GM04503 (cell line): ENCODE measurements around the gene TMEM184A.

Experiments used
- DNase-seq: peaks from one replicate; pipeline ENCODE4 v3.0.0-alpha.2; 2012; ENCODE audit warnings: low read depth

The TMEM184A gene

GRCh38 chr7:1555813-1556543 lies at the start of gene TMEM184A:
TMEM184A (minus strand) TSS chr7:1556205; CDS start chr7:1555484, 721 bp downstream.
- DNase-seq: no peak

DNA sequence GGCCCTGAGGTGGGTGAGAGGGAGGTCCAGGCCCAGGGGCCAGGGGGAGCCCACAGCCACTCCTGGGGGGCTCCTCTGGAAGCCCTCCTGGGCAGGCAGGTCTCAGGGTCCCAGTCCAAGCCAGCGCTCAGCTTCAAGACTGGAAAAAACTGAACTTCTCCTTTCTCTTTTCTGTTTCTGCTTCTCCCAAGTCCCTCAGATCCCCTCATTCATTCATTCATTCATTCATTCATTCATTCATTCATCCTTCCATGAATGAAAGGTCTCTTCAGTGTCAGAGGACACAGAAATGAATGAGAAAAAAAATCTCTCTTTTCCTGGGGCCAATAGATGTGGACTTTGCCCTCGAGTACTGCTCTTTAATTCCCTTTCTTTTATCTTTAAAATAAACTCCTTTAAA lies 48.4 kb upstream of the TMEM184A start:
- DNase-seq: no peak

GRCh38 chr7:1603346-1604225 lies 47.6 kb upstream of the TMEM184A start:
- no peak for DNase-seq

DNA sequence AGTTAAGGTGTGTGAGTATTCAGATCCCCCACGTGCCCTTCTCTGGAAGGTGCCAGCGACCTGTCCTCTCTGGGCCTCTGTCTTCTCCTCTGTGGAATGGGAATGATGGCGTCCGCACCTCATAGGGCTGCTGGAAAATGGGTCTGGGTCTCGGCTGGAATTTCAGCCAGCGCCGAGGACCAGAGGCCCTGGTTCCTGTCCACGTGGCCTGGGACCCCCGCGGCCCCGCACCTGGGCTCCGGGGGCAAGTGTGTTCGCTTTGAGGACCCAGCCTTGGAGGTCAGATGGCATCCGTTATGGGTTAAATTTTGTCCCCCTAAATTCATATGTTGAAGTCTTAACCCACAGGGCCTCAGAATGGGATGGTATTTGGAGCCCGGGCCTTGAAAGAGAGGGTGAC lies 46.4 kb upstream of the TMEM184A start:
- no peak for DNase-seq

GRCh38 chr7:1601956-1602355 lies 46.0 kb upstream of the TMEM184A start:
- DNase-seq: no peak

- no peak for DNase-seq
Measured at GRCh38 chr7:1599640-1600395, 43.8 kb upstream of the TMEM184A start.

DNA sequence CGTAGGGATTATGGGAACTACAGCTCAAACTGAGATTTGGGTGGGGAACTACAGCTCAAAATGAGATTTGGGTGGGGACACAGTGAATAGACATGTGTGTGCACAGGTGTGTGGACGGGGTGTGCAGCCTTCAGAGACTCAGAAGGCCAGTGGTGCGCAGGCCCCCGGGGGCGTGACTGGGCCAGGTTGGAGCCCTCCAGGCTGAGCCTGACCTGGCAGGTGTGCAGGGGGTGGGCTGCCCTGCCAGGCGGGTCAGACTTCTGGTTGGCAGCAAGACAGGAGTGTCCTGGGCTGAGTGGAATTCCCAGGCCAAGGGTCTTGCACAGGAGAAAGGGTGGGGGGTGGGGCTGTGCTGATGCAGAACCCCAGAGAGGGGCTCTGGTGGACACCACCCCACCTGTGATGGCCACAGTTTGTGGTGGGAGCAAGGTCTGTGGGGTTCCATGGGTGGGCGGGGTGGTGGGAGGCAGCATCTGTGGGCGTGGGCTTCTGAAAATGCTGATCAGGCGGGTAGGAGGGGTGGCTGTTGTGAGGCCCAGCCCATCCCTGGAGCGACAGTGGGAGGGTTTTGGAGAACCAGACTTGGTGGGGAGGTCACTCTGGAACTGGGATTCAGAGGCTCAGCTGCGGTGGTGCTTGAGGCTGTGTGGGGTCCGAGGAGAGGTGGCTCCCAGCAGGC lies 43.1 kb upstream of the TMEM184A start:
- no peak for DNase-seq

DNA sequence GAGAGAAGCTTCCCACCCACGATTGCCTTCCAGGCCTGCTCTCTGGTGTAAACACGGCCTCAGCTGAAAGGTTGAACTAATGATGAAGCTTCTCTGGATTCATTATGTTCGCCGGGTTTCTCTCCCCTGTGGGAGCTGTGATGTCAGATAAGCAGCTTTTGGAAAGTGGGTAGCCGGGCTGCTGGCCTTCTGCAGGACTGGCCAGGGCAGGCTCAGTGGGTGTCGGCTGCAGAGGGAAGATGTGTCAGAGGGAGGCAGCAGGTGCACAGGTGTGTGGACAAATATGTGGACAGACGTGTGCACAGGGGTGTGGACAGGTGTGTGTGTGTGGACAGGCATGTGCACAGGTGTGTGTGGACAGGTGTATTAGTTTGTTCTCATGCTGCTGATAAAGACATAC lies 42.3 kb upstream of the TMEM184A start:
- no peak for DNase-seq

DNA sequence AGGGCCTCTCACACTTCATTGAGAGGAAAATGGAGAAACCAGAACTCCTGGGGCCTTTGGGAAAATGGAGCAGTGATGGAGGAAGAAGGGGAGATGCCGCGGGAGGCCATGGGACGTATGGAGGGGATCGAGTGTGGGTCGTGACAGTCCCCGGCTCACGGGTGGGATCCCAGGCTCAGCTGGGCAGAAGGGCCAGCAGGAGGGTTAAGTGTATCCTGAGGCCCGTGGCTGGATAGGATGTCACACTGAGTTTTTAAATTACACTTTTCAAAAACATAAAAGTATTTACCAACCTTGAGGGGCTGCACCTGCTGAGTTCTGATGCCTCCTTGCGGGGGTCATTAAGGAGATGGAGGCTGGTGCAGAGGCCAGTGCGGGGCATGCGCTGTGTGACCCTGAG lies 41.8 kb upstream of the TMEM184A start:
- no peak for DNase-seq

- no peak for DNase-seq
Measured at GRCh38 chr7:1597066-1597760, 41.2 kb upstream of the TMEM184A start.

- DNase-seq: no peak
Measured at GRCh38 chr7:1596181-1597043, 40.4 kb upstream of the TMEM184A start.

DNA sequence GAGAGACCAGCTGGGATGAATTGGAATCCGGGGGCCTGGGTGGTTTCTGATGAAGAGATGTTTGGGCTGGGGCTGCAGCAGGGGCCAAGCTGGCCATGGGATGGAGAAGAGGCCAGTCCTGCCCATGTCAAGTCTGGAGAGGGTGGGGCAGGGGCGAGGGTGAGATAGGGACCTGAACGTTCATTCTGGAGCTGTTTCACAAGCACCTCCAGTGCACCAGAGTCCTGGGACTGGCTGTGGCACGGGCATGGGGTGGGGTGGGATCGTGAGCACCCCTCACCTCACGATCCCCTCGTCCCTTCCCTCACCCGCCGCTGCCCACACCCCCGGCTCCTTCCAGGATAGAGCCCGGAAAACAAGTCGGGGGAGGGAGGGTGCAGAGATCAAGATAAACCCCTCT lies 39.6 kb upstream of the TMEM184A start:
- DNase-seq: no peak

GRCh38 chr7:1595027-1595426 lies 39.0 kb upstream of the TMEM184A start:
- no peak for DNase-seq

DNA sequence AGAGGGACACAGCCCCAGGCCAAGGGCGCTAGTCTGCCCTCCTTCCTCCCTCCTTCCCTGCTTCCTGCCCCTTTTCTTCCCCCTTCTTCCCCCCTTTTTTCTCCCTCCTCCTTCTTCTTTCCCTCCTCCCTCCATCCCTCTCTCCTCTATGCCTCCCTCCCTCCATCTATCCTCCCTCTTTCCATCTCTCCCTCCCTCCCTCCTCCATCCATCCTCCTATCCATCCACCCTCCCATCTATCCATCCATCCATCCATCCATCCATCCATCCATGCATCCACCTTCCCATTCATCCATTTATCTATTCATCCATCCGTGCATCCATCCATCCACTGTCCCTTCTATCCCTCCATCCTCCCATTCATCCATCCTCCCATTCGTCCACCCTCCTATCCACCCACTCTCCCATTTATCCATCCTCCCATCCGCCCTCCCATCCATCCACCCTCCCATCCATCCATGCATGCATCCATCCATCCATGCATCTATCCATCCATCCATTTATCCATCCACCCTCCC lies 38.0 kb upstream of the TMEM184A start:
- DNase-seq: no peak

GRCh38 chr7:1593091-1593866 lies 37.3 kb upstream of the TMEM184A start:
- DNase-seq: no peak

DNA sequence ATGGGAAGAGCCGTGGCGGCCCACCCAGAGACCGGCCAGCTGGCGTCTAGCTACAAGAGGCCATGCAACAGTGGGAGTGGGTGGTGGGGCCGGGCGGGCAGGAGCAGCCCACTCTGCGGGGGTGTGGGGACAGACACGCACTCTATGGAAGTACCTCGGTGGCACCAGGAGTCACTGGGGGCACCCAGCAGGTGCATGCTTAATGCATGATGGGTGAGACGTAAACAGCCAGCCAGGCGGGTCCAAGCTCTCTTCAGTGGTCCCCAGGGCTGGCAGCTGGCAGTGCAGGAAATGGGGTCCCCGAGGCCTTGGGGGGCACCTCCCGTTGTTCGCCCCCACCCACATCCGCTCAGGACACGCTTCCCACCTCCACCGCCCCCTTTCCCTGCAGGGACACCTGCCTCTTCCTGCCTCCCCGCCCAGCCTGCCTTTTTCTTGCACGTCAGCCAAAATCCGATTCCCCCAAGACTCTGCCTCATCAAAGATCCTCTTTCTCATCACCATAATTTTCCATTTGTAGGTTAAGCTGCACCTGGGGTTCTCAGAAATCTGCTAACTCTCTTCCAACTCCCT lies 36.4 kb upstream of the TMEM184A start:
- DNase-seq: no peak

DNA sequence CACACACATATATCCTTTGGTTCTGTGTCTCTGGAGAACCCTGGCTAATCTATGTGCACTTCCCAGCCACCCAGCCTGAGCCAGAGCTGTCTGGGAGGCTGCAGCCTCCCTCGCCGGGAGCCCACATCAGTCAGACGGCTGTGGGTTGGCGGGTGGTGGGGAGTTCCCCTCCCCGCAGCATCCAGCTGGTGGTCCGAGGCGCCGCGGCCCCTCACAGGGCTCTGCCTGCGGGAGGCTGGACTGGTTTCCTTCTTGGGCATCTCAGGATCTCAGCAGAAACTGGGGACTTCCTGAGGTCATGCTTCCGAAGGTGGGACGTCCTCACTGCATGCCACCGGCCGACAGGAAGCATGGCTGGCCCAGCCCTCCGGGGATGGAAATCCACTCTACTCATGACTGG lies 35.9 kb upstream of the TMEM184A start:
- no peak for DNase-seq

DNA sequence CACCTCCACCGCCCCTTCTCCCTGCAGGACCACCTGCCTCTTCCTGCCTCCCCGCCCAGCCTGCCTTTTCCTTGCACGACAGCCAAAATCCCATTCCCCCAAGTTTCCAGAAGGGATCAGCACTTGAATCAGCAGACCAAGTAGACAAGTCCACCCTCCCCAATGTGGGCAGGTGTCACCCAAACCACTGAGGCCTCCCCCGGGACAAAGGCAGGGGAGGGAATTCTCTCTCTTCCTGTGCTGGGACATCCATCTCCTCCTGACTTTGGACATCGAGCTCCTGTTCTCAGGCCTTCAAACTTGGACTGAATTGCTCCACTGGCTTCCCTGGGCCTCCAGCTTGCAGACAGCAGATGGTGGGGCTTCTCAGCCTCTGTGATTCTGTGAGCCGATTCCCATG lies 35.4 kb upstream of the TMEM184A start:
- no peak for DNase-seq

DNA sequence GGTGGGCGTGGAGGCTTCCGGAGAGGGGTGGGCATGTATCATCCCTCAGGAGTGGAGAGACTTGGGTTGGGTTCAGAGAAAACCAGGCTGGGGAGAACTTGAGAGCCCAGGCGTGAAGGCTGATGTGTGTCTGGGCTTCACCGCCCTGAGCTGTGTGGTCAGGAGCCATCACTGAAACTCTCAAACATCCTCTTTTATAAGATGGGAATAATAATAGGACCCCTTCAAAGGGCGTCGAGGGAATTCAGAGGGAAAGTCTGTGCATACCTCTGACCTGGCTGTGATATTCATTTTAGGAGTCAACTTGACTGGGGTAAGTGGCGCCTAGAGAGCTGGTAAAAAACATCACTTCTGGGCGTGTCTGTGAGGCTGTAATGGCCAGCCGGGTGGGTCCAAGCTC lies 34.9 kb upstream of the TMEM184A start:
- no peak for DNase-seq
